Bronchial epithelial cell (primary cell): ENCODE data around the gene ZNF830. TPM values are rescaled to one million over a fixed set of nuclear protein-coding genes. Genes with fewer than 3 reads are reported as not detected.
"Not testable (repeated sequence)": the region's sequence is repeated elsewhere in the genome, so short reads cannot be mapped to it uniquely, and the experiment has no call there.

ENCODE experiments used
- DNase-seq: peaks from one replicate; pipeline ENCODE4 v3.0.0-alpha.2; 2010; ENCODE audit warnings: low read depth
- FAIRE-seq: peaks from 2 replicates; lab custom pipeline; 2011; peaks lifted over from hg19 to GRCh38; lab: Jason Lieb, UNC
- H3K27me3 ChIP-seq: 2 replicates; pipeline ENCODE4 v1.5.1; 2011; ENCODE audit warnings: low read length; ENCODE audit not compliant: control insufficient read depth, insufficient read depth
- H3K36me3 ChIP-seq: 2 replicates; pipeline ENCODE4 v1.5.1; 2011; ENCODE audit warnings: low read length; ENCODE audit not compliant: control insufficient read depth, insufficient read depth
- H3K4me3 ChIP-seq: 2 replicates; pipeline ENCODE4 v1.5.1; 2011; ENCODE audit warnings: mild to moderate bottlenecking, low read depth, low read length, control low read depth
- CTCF ChIP-seq: IDR thresholded peaks from 2 replicates; pipeline ENCODE4 v1.5.1; 2011; ENCODE audit warnings: mild to moderate bottlenecking, moderate library complexity, low read length, control low read depth, inconsistent platforms; ENCODE audit not compliant: insufficient read depth, severe bottlenecking
- total RNA-seq: library from RNA; depleted of rRNA; stranded (reverse); fragments of >200 nt; gene quantifications from 2 replicates; pipeline ENCODE4 v1.2.1, GENCODE V29; 2014

ZNF830 gene
- total RNA-seq, 1 donor from 2014 or later, result 15.3 TPM

GRCh38 chr17:34930283-34930682 is 31.1 kb upstream of the ZNF830 start:
- Histone ChIP-seq H3K36me3 (no peaks in the 10 kb centered on the region), H3K4me3 (no peak overlapping the region), H3K27me3 (no peaks in the 10 kb centered on the region)
- DNase-seq (no peak), FAIRE-seq (no peak)
- no peak for TF ChIP-seq CTCF

- FAIRE-seq, result not testable (repeated sequence)
Observed at GRCh38 chr17:34950780-34951179, 10.6 kb upstream of the ZNF830 start.

GRCh38 chr17:34958438-34958837 is 2.9 kb upstream of the ZNF830 start:
- no peak overlapping the region for H3K4me3 ChIP-seq
- no peak for TF ChIP-seq CTCF
- H3K36me3 ChIP-seq, result no peaks in the 10 kb centered on the region
- FAIRE-seq (no peak), DNase-seq (no peak)
- no peaks in the 10 kb centered on the region for H3K27me3 ChIP-seq

More at GRCh38 chr17:34950780-34951179, 10.6 kb upstream of the ZNF830 start:
- not testable (repeated sequence) for DNase-seq, H3K36me3 ChIP-seq, H3K4me3 ChIP-seq, H3K27me3 ChIP-seq

GRCh38 chr17:34974179-34974578 is 12.8 kb downstream of the ZNF830 start:
- Histone ChIP-seq H3K4me3 (no peak overlapping the region), H3K27me3 (no peaks in the 10 kb centered on the region), H3K36me3 (no peaks in the 10 kb centered on the region)
- TF ChIP-seq CTCF, result no peak
- no peak for DNase-seq
- FAIRE-seq, result no peak

GRCh38 chr17:34974794-34975785 is 13.8 kb downstream of the ZNF830 start:
- Histone ChIP-seq H3K27me3 (no peaks in the 10 kb centered on the region), H3K36me3 (no peaks in the 10 kb centered on the region), H3K4me3 (no peak overlapping the region)
- DNase-seq, result no peak
- TF ChIP-seq CTCF, result no peak
- no peak for FAIRE-seq

- Histone ChIP-seq H3K36me3 (no peaks in the 10 kb centered on the region), H3K4me3 (no peak overlapping the region), H3K27me3 (no peaks in the 10 kb centered on the region)
- DNase-seq (no peak), FAIRE-seq (no peak)
- TF ChIP-seq CTCF, result no peak
Observed at GRCh38 chr17:34979153-34979552, 17.8 kb downstream of the ZNF830 start.
